ENCODE results near the gene DDX25. TPM values are rescaled to one million over a fixed set of nuclear protein-coding genes. Genes with fewer than 3 reads are reported as not detected.

Gene DDX25
- total RNA-seq, 4 donors from 2014 or later: 0.38 TPM; not detected in 3

DNA sequence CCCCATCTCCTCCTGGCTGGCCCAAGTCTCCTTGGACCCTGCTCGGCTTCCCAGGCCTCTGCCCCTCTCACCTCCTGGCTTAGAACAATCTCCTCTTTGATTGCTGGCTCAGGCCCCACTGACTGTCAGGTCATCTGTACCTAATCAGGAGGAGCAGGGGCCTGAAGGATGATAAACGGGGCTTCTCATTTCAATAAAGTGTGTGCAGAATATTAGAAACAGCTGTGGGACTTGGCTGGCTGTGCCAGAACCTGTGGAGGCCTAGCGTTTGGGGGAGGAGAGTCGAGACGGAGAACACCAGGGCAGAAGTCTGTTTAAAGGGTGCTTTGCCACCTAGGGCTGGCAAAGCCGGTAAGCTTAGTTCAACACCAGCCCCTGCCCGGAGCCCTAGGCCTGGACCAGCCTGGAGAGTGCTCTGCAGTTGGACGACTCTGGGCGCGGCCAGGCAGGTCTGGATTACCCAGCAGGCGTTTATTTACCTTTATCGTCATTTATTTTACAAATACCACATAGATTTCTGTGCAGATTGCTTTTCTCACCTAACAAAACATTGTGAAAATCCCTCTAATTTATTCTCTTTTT, 31.4 kb downstream of the DDX25 start:
- Histone ChIP-seq H3K4me3 (no peak overlapping the region), H3K27ac (no peak overlapping the region), H3K36me3 (no peaks in the 10 kb centered on the region), H3K4me1 (peaks cover 0 to 15% (median 5%) of the 10 kb centered on the region in 3 donors), H3K9me3 (no peaks in the 10 kb centered on the region), H3K27me3 (no peaks in the 10 kb centered on the region)
- intact Hi-C loops (cut with DNase I): no loop called here
- no peak for TF ChIP-seq POLR2A (IDR thresholded peaks at IDR 0.05)
- TF ChIP-seq, protein P1, sequence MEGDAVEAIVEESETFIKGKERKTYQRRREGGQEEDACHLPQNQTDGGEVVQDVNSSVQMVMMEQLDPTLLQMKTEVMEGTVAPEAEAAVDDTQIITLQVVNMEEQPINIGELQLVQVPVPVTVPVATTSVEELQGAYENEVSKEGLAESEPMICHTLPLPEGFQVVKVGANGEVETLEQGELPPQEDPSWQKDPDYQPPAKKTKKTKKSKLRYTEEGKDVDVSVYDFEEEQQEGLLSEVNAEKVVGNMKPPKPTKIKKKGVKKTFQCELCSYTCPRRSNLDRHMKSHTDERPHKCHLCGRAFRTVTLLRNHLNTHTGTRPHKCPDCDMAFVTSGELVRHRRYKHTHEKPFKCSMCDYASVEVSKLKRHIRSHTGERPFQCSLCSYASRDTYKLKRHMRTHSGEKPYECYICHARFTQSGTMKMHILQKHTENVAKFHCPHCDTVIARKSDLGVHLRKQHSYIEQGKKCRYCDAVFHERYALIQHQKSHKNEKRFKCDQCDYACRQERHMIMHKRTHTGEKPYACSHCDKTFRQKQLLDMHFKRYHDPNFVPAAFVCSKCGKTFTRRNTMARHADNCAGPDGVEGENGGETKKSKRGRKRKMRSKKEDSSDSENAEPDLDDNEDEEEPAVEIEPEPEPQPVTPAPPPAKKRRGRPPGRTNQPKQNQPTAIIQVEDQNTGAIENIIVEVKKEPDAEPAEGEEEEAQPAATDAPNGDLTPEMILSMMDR (IDR thresholded peaks at IDR 0.05): no peak
- DNase-seq: no peak
- 37 to 55% methylated on average over 11 to 12 of the region's 12 CpGs for WGBS, 2 donors

DNA sequence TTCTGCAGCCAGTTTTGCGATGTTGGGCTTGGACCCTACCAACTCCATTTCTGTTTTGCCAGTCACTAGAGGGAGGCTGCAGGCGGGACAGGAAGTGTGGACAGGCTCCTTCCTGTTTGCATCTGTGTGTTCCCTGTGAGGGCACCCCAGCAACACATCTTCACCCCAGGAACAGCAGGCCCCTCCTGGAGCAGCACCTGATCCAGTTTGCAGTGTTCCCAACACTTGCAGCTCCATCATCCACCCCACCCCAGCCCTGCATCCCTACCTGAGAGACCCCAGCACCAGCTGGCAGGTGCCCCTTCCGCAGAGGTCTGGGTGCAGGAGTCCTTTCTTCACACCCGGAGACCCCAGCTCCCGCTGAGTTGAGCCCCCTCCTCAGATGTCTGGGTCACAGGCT, 34.1 kb downstream of the DDX25 start:
- TF ChIP-seq POLR2A (IDR thresholded peaks at IDR 0.05): no peak
- TF ChIP-seq, protein P1 (IDR thresholded peaks at IDR 0.05): no peak

DNA sequence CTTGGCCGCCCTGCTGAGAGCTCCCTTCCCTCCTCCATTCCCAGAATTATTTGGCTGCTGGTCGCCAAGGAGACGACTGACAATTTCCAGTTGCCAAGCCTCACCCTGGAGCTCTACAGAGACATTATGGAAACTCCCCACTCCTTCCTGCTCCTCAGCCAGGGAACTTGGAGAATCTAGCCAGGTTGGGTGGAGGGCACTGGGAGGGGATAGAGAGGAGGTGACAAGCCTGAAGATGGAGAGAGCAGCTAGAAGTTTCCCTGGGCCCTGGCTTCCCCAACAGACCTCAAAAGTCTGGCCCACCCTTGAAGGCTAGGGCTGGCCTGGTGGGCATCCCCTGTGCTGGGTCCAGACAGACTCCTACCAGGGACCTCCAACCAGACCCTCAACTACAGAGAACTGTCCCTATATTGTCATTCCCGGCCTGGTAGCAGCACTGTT, 34.8 kb downstream of the DDX25 start:
- TF ChIP-seq, protein P1 (IDR thresholded peaks at IDR 0.05): no peak
- no peak for TF ChIP-seq POLR2A (IDR thresholded peaks at IDR 0.05)
- Histone ChIP-seq H3K4me1 (peaks cover 0 to 21% (median 5%) of the 10 kb centered on the region in 3 donors), H3K27me3 (no peaks in the 10 kb centered on the region), H3K4me3 (no peak overlapping the region), H3K27ac (no peak overlapping the region), H3K9me3 (no peaks in the 10 kb centered on the region), H3K36me3 (no peaks in the 10 kb centered on the region)
- 7 to 40% methylated on average over 2 to 3 of the region's 4 CpGs for WGBS, 2 donors
- intact Hi-C loops (cut with DNase I): no loop called here
- no peak for DNase-seq

More for the DNA sequence above, 34.1 kb downstream of the DDX25 start:
- 85 to 94% methylated on average over 3 to 5 of the region's 5 CpGs for WGBS, 2 donors
- intact Hi-C loops (cut with DNase I): no loop called here
- Histone ChIP-seq H3K36me3 (no peaks in the 10 kb centered on the region), H3K27ac (no peak overlapping the region), H3K4me3 (no peak overlapping the region), H3K9me3 (no peaks in the 10 kb centered on the region), H3K27me3 (no peaks in the 10 kb centered on the region), H3K4me1 (peaks cover 0 to 21% (median 5%) of the 10 kb centered on the region in 3 donors)
- no peak for DNase-seq

DNA sequence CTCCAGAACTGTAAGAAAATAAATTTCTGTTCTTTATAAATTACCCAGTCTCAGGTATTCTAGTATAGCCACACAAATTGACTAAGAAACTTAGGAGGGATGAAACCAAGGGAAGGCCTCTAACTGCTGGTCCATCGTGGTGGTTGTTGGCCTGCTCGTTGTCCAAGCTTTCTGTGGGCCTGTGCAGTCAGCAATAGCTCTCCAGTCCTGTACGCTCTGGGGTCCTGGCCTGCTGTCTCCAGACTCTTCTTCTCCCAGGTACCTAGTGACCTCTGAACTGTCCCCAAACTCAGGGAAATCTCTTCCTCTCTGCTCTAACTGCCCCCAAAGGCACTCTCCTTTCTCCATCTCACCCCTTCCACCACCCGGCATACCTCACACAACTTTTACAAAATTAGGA, 35.8 kb downstream of the DDX25 start:
- intact Hi-C loops (cut with DNase I): loop anchor here (10.0 kb wide), 1 partner anchor 115 kb away; no protein-coding TSS in a partner anchor
- no peak overlapping the region for H3K4me3 ChIP-seq
- H3K36me3 ChIP-seq: no peaks in the 10 kb centered on the region
- H3K27me3 ChIP-seq: no peaks in the 10 kb centered on the region
- DNase-seq: no peak
- no peaks in the 10 kb centered on the region for H3K9me3 ChIP-seq
- peaks cover 0 to 21% (median 5%) of the 10 kb centered on the region in 3 donors for H3K4me1 ChIP-seq
- WGBS, 2 donors: 91 to 96% methylated on average over 4 of the region's 4 CpGs
- TF ChIP-seq POLR2A (IDR thresholded peaks at IDR 0.05): no peak
- TF ChIP-seq, protein P1 (IDR thresholded peaks at IDR 0.05): no peak
- no peak overlapping the region for H3K27ac ChIP-seq

DNA sequence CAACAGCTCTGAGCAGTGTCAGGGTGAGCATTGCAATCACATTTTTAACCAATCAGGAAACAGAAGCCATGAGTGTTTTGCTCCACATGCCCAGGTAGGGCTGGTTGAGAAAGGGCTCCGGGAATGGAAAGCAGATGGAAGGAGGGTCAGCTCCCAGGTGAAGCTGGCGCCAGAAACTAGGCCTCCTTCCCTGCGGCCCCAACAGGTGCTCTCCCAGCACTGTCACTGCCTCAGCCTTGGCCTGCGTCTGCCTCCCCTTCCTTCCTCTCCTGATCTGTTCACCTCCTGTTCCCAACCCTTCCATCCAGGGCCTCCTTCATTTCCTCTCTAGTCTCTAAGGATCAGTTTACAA, 36.9 kb downstream of the DDX25 start:
- DNase-seq: no peak
- peaks cover 0 to 14% (median 0%) of the 10 kb centered on the region in 3 donors for H3K4me1 ChIP-seq
- H3K36me3 ChIP-seq: no peaks in the 10 kb centered on the region
- no peak for TF ChIP-seq POLR2A (IDR thresholded peaks at IDR 0.05)
- TF ChIP-seq, protein P1 (IDR thresholded peaks at IDR 0.05): no peak
- H3K27ac ChIP-seq: no peak overlapping the region
- H3K27me3 ChIP-seq: peaks cover 0 to under 1% (median 0%) of the 10 kb centered on the region in 4 donors
- intact Hi-C loops (cut with DNase I): loop anchor here (10.0 kb wide), 1 partner anchor 114 kb away; no protein-coding TSS in a partner anchor
- no peak overlapping the region for H3K4me3 ChIP-seq
- WGBS, 2 donors: 82 to 86% methylated on average over 3 to 4 of the region's 4 CpGs
- H3K9me3 ChIP-seq: no peaks in the 10 kb centered on the region
